HG02852 (cell line): ENCODE data around the gene GPR89B.
"Not testable (repeated sequence)": the region's sequence is repeated elsewhere in the genome, so short reads cannot be mapped to it uniquely, and the experiment has no call there.

Experiments used
- ATAC-seq: cut with Tn5 transposase; IDR thresholded peaks from one replicate; pipeline ENCODE4 v1.9.1; 2021; ENCODE audit warnings: mild to moderate bottlenecking, moderate library complexity; ENCODE audit not compliant: unreplicated experiment

Gene GPR89B

GRCh38 chr1:147935296-147935695, 7.1 kb downstream of the GPR89B start:
- ATAC-seq, result not testable (repeated sequence)

- not testable (repeated sequence) for ATAC-seq
Observed at GRCh38 chr1:147940456-147940855, 12.2 kb downstream of the GPR89B start.

- not testable (repeated sequence) for ATAC-seq
Observed at GRCh38 chr1:147942563-147942962, 14.3 kb downstream of the GPR89B start.

DNA sequence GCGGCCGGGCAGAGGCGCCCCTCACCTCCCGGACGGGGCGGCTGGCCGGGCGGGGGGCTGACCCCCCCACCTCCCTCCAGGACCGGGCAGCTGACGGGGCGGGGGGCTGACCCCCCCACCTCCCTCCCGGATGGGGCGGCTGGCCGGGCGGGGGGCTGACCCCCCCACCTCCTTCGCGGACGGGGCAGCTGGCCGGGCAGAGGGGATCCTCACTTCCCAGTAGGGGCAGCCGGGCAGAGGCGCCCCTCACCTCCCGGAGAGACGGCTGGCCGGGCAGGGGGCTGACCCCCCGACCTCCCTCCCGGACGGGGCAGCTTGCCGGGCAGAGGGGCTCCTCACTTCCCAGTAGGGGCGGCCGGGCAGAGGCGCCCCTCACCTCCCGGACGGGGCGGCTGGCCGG, 21.3 kb downstream of the GPR89B start:
- ATAC-seq, result not testable (repeated sequence)

- not testable (repeated sequence) for ATAC-seq
Observed at GRCh38 chr1:147958906-147959305, 30.7 kb downstream of the GPR89B start.

- ATAC-seq, result not testable (repeated sequence)
Observed at GRCh38 chr1:147959680-147960079, 31.5 kb downstream of the GPR89B start.

DNA sequence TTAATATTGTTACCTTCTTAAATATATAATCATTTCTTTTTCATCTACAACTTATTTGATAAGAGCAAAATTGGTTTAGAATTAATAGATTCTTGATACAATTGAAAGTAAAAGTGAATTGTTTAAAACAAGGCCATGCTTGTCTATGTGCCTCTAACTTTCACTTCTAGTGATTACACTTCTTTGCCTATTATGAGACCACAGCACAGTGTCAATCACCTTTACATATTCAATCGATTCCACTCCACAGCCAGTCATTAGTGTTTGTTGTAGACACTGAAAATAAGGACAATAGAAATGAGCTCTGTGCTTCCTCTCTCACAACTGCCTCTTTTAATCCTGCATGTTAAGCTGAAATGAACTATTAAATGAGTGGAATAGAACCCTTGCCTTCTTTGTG, 36.4 kb downstream of the GPR89B start:
- not testable (repeated sequence) for ATAC-seq

DNA sequence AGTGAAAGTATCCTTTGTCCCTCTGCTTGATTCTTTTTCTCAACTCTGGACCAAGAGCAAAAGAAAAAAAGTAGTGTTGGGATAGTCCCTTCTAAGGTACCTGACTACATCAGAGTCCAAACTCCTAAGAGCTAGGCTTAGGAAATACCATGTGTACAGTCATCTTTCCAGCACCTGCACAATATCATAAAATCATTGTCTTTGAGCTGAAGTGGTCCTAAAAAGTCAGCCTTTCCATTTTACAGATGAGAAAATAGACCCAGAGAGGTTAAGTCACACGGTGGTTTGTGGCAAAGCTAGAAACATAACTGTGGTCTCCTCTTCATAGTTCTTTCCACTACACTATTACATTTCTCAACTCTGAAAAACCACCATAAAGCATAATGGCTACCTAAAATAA, 38.4 kb downstream of the GPR89B start:
- not testable (repeated sequence) for ATAC-seq

DNA sequence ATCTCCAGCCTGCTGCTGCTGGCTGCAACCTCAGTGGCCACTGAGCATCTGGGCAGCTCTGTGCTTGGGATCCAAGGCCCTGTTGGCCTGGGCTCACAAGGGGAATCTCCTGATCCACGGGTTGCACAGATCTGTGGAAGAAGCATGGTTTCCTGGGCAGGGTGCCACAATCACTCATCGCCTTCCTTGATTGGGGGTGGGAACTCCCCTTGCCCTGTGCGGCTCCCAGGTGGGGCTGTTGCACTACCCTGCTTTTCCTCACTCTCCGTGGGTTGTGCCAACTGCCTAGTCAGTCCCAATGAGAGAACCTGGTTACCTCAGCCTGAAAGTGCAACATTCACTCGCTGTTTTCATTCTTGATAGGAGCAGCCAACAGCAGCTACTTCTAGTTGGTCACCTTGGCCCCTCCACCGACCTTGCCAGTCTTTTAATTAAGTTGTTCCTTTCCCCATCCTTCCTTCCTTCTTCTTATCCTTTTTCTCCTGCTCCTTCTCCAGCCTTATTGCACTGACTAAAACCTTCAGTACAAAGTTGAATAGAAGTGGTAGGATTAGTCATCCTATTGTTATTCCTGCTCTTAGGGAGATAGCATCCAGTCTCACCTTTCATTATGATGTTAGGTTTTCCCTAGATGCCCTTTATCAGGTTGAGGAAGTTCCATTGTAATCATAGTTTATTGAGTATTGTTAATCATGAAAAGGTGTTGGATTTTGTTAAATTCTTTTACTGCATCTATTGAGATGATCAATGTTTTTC, 50.9 kb downstream of the GPR89B start:
- not testable (repeated sequence) for ATAC-seq

GRCh38 chr1:147985374-147985773, 57.2 kb downstream of the GPR89B start:
- not testable (repeated sequence) for ATAC-seq

DNA sequence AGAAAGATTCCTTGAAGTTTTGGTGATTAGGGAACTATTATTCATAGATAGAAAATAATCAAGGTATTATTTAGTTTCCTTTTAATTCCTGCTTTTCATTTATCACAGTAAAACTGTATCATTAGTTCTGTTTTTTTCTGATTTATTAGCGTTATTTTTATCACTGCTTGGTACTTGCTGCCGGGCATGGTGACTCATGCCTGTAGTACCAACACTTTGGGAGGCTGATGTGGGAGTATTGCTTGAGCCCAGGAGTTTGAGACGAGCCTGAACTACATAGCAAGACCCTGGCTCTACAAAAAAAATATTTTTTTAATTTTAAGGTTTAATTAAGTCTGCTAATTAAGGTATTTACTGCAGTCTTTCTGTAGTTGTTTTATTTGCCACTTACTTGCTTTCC, 59.7 kb downstream of the GPR89B start:
- ATAC-seq, result not testable (repeated sequence)

GRCh38 chr1:147992916-147993315, 64.7 kb downstream of the GPR89B start:
- ATAC-seq, result not testable (repeated sequence)

DNA sequence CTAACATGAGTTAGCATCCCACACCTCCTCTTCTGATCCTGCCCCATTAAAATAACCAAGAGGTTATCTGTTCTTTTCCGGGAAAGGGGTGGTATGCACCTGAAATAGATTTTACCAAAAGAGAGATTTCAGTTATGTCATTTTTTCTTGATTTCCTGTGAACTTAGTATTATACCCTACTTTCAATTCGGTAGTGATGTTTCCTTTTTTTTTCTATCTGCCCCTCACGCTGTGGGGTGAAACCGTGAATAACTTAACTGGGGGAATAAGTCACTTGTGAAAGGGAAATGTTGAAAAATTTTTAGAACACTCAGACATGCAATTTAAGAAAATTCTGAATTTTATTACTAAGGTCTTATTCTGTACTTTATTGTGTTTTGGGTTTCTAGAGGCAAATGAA, 65.2 kb downstream of the GPR89B start:
- ATAC-seq, result not testable (repeated sequence)

- ATAC-seq, result not testable (repeated sequence)
Observed at GRCh38 chr1:147993825-147994615, 65.8 kb downstream of the GPR89B start.

- not testable (repeated sequence) for ATAC-seq
Observed at GRCh38 chr1:147996088-147996487, 67.9 kb downstream of the GPR89B start.

- ATAC-seq, result not testable (repeated sequence)
Observed at GRCh38 chr1:148007724-148008123, 79.5 kb downstream of the GPR89B start.

DNA sequence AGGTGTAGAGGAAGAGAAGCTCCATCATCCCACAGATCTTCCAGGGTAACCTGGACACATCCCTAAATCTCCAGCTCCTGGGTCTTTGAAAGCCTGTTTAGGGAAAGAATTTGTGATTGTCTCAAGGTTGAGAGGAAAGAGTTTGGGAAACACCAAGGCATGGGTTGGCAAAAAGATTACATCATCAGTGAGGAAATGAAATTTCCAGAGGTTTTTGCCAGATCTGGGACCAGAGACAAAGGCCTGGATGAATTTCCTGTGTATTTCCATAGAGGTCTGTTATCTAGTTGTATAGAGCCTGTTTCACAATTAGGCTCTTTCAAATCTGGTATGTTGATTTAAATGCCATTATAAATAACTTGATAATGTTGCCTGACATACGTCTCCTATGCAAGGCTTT, 82.3 kb downstream of the GPR89B start:
- no peak for ATAC-seq

DNA sequence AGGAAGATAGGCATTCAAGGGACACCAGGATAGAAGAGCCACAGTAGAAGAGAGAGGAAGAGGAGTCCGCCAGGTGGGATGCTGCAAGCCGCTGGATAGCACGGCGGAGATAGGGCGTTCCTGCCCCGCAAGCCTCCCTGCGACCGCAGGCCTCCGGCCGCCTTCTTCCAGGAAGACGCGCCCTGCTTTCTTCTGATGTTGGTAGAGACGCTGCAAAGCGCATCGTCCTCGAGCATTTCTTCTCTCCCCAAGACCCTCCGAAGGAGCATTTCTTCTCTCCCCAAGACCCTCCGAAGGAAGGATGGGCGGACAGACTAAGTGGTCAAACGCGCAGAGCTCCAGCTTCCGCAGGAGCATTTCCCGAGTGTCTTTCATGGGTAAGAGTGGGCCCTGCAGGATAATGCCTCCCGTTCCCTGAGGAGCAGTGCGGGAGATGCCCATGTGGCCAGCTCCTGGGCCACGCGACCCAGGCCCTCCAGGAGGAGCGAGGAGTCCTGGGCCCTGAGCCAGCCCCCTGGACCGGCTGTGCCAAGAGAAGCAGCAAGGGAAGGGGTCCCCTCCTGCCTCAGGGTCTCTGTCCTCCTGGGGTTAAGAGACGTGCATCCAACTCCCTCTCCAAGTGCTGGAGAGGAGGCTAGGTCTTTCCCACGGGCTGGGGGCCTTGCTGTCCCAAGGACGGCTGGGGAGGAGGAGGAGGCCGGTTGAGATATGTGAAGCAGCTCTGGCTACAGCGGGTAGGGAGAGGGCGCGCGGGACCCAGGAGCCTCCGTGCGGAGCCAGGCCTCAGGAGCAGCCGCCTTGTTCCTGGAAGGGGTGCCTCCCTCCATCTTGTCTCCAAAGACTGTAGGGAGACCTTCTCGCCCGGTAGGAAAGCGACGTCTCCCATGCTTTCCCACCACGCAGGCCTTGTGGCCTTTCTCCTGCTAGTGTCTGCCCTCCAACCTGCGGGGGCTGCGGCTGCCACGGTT, 85.2 kb downstream of the GPR89B start:
- not testable (repeated sequence) for ATAC-seq

- not testable (repeated sequence) for ATAC-seq
Observed at GRCh38 chr1:148014289-148015200, 86.3 kb downstream of the GPR89B start.

DNA sequence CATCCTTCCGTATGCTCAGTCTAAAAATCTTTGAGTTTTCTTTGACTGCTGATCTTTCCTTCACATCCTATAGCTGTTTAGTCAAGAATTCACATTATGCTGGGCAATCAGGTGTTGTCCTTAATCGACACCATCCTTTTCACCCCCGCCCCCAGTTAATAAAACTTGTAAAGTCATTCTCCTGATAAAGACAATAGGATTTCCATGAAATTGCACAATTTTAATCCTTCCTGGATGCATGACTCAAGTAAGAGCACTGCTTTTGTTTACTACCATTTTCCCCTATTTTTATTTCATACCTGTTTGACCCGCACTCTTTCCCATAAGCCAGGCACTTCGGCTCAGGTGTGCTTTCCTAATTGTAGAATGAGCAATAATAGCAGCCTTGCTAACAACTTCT, 96.7 kb downstream of the GPR89B start:
- ATAC-seq, result not testable (repeated sequence)
